Measurements from ENCODE around the gene NEGR1.

NEGR1 gene

DNA sequence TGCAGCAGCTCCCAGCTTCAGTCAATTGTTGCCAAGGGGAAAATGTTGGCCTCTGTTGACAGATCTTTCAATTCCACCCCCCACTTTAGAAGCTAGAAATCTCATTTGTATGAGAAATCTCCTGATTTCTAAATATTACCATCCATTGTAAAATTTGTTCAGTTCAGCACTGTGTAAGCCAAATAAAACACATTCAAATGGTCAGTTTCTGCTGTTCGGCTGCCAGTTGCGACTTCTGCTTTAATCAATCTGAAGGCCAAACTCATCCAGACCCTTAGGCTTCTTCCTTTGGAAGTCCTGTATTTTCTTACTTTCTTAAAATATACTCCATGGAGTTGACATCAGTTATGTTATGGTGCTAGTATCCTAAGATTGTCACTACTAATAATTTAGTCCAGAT is 920.3 kb downstream of the NEGR1 start:
- TF ChIP-seq CTCF (IDR thresholded peaks at IDR 0.05; ENCODE audit: insufficient read depth, low read depth, low read length, missing control alignments), result no peak
- H3K4me3 ChIP-seq (ENCODE audit: low read length), result no peak overlapping the region
- no peak for DNase-seq (ENCODE audit: low read depth)

DNA sequence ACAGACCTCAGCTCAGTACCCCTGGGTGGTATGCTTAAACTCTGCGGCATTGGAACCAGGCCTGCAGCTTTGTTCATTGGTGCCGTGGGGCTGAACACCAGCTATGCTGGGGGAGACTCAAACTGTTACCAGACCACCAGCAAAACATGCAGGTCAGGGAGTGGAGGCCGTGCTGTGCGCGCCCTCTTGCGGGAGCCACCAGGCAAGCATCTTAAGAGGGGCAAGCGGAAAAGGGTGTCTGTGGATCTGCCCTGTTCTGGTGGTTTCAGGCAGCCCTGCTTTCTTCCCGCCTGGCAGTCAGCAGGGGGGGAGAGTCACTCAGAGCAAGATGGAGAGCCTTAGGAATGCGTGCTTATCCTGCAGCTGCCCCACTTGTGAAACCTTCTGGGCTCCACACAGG is 924.6 kb downstream of the NEGR1 start:
- peak; percentile 14 for DNase-seq (ENCODE audit: low read depth)
- no peak overlapping the region for H3K4me3 ChIP-seq (ENCODE audit: low read length)
- peak; percentile 35 for TF ChIP-seq CTCF (IDR thresholded peaks at IDR 0.05; ENCODE audit: insufficient read depth, low read depth, low read length, missing control alignments)

- TF ChIP-seq CTCF (IDR thresholded peaks at IDR 0.05; ENCODE audit: insufficient read depth, low read depth, low read length, missing control alignments), result no peak
- no peak overlapping the region for H3K4me3 ChIP-seq (ENCODE audit: low read length)
- peak; percentile 70 for DNase-seq (ENCODE audit: low read depth)
Observed at GRCh38 chr1:71351438-71351837, 930.9 kb downstream of the NEGR1 start.

DNA sequence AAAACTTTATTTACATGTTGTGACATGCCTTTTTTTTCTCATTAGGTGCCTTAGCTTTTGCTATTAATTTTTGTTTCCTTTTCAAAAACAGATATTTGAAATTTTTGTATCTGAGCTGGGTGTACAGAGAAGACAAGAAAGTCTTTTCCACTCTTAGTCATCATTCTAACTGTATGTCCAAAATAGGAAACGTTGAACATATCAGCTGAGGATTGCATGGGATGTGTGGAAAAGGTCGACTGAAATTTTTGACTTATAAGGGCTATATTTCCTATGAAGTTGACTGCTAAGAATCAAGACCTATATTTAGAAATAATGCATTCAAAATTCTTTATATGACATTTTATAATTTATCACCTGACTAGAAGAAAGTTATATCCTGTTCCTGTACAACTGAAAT is 931.5 kb downstream of the NEGR1 start:
- DNase-seq (ENCODE audit: low read depth), result no peak
- H3K4me3 ChIP-seq (ENCODE audit: low read length), result no peak overlapping the region
- no peak for TF ChIP-seq CTCF (IDR thresholded peaks at IDR 0.05; ENCODE audit: insufficient read depth, low read depth, low read length, missing control alignments)

DNA sequence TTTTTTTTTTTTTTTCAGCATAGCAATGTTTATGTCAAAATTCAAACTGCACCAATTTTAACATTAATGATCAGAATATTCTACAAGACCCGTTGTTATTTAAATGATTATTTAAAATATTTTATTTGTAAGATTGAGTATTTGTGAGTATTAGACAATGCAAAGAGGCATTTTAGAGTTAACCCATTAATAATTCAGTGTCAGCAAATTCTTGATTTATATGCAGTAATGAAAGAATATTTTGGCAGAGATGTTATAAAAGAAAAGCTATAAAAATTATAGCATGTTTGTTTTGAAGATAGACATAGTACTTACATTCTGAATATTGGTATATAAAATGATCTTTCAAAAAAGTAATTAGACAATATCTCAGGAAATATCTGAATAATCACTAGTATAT is 932.0 kb downstream of the NEGR1 start:
- no peak for DNase-seq (ENCODE audit: low read depth)
- no peak overlapping the region for H3K4me3 ChIP-seq (ENCODE audit: low read length)
- no peak for TF ChIP-seq CTCF (IDR thresholded peaks at IDR 0.05; ENCODE audit: insufficient read depth, low read depth, low read length, missing control alignments)
